K562 (cell line): ENCODE measurements around the gene SAP30BP. TPM values are rescaled to one million over a fixed set of nuclear protein-coding genes. Genes with fewer than 3 reads are reported as not detected.
A peak's percentile ranks its signal among the peaks of the same experiment; 100 is the strongest.

Source experiments
- CTBP1 ChIP-seq: fragments of 450-650 bp; IDR thresholded peaks from 2 replicates; pipeline ENCODE4 v1.6.1; 2016; ENCODE audit warnings: borderline replicate concordance
- ELF2 ChIP-seq: fragments of 250-450 bp; sonication (Bioruptor Pico); IDR thresholded peaks from 2 replicates; pipeline ENCODE4 v1.5.0; 2021; ENCODE audit warnings: mild to moderate bottlenecking
- KDM2B ChIP-seq: fragments of 250-450 bp; sonication (Bioruptor Pico); IDR thresholded peaks from 2 replicates; pipeline ENCODE4 v1.8.0; 2021; ENCODE audit warnings: mild to moderate bottlenecking, moderate library complexity
- MTA2 ChIP-seq: fragments of 450-650 bp; IDR thresholded peaks from 2 replicates; pipeline ENCODE4 v1.6.1; 2016; ENCODE audit warnings: low read depth
- MXI1 ChIP-seq: IDR thresholded peaks from 2 replicates; pipeline ENCODE4 v1.6.1; 2011; ENCODE audit warnings: low read depth, mild to moderate bottlenecking, improper control_type of control experiment, low read length
- ZNF79 ChIP-seq: fragments of 250-450 bp; sonication (Bioruptor Pico); IDR thresholded peaks from 2 replicates; pipeline ENCODE4 v1.4.0; 2020; ENCODE audit warnings: low read depth, mild to moderate bottlenecking, moderate library complexity
- ZNF830 ChIP-seq: fragments of 250-450 bp; sonication (Bioruptor Pico); IDR thresholded peaks from 2 replicates; pipeline ENCODE4 v1.5.0; 2021; ENCODE audit warnings: mild to moderate bottlenecking
- polyA plus RNA-seq, 8 experiments: library from polyadenylated mRNA; depleted of rRNA in 4 of 8; stranded (reverse) in 5 of 8; unstranded in 3 of 8; fragments of >200 nt; fragmentation: Nextera tagmentation in 2 of 8; fragmentation: Illumina TruSeq in 1 of 8; extraction: Ambion mirVana in 2 of 8; extraction: Trizol in 1 of 8; gene quantifications; 2 replicates each; pipeline versions ENCODE4 v1.2.1 to v1.2.3, GENCODE V29; 2011 to 2014; ENCODE audit warnings: inconsistent platforms in 1 of 8, missing spikeins in 1 of 8
- total RNA-seq, 7 experiments: library from RNA; depleted of rRNA in 6 of 7; stranded (reverse); fragments of >200 nt in 6 of 7; fragmentation: Illumina TruSeq in 2 of 7; extraction: Trizol in 2 of 7; gene quantifications; 2 replicates each; pipeline versions ENCODE4 v1.2.1 to v1.2.3, GENCODE V29; 2011 to 2021; ENCODE audit warnings: low replicate concordance in 1 of 7
- TF ChIP-seq, protein P1 (sequence below): fragments of 200-600 bp; sonication (generic); IDR thresholded peaks from one replicate; pipeline ENCODE4 v1.6.1; 2012; ENCODE audit warnings: mild to moderate bottlenecking, low read depth, low read length, inconsistent platforms
- TF ChIP-seq, protein P2 (sequence below): fragments of 200-800 bp; sonication (Bioruptor generic); IDR thresholded peaks from 2 replicates; pipeline ENCODE4 v1.6.1; 2017; ENCODE audit warnings: missing genetic modification characterization, missing compliant biosample characterization

The SAP30BP gene
- total and polyA plus RNA-seq, 9 of the 15 experiments (the other 6 are each of a cell fraction or from before 2014, with no cell fraction given): 45.3 to 154 (median 71.7) TPM

DNA sequence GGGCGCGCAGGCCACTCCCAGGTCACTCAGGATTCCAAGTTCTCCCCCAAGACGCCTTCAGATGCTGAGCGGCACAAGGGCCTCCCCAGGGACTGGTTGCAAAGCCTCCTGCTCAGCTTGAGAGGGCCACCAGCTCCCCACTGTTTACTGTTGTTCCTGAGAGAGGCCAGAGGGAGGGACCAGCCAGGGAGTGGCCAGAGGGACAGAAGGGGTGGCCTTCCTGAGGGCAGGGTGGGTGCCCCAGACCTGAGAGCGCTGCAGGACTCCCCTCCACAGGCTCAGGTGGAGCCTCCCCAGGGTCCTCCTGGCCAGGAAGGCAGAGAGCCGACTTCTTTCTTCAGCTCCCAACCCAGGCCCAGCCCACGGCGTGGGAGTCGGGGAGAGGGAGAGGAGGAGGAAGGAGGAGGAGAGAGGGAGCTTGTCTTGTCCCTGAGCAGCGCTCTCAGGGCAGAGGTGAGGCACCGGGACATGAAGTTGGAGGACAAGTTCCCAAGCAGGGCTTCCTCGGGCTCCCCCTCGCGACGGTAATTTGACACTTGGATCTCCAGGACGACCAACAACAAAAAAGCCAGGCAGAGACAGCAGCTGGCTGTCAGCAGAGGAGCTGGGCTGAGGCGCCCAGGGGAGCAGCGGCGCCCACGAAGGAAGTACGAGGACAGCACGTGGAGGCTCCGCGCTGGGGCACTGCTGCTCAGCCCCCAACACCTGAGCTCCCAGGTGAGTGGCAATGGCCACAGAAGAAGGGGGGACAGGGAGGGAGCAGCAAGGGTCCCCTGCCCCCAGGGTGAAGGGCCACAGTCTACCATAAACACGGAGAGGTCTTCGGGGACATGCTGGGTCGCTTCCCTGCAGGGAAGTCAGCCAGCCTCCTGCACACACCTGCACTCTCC, 33.4 kb upstream of the SAP30BP start (continued):
- TF ChIP-seq, protein P1, sequence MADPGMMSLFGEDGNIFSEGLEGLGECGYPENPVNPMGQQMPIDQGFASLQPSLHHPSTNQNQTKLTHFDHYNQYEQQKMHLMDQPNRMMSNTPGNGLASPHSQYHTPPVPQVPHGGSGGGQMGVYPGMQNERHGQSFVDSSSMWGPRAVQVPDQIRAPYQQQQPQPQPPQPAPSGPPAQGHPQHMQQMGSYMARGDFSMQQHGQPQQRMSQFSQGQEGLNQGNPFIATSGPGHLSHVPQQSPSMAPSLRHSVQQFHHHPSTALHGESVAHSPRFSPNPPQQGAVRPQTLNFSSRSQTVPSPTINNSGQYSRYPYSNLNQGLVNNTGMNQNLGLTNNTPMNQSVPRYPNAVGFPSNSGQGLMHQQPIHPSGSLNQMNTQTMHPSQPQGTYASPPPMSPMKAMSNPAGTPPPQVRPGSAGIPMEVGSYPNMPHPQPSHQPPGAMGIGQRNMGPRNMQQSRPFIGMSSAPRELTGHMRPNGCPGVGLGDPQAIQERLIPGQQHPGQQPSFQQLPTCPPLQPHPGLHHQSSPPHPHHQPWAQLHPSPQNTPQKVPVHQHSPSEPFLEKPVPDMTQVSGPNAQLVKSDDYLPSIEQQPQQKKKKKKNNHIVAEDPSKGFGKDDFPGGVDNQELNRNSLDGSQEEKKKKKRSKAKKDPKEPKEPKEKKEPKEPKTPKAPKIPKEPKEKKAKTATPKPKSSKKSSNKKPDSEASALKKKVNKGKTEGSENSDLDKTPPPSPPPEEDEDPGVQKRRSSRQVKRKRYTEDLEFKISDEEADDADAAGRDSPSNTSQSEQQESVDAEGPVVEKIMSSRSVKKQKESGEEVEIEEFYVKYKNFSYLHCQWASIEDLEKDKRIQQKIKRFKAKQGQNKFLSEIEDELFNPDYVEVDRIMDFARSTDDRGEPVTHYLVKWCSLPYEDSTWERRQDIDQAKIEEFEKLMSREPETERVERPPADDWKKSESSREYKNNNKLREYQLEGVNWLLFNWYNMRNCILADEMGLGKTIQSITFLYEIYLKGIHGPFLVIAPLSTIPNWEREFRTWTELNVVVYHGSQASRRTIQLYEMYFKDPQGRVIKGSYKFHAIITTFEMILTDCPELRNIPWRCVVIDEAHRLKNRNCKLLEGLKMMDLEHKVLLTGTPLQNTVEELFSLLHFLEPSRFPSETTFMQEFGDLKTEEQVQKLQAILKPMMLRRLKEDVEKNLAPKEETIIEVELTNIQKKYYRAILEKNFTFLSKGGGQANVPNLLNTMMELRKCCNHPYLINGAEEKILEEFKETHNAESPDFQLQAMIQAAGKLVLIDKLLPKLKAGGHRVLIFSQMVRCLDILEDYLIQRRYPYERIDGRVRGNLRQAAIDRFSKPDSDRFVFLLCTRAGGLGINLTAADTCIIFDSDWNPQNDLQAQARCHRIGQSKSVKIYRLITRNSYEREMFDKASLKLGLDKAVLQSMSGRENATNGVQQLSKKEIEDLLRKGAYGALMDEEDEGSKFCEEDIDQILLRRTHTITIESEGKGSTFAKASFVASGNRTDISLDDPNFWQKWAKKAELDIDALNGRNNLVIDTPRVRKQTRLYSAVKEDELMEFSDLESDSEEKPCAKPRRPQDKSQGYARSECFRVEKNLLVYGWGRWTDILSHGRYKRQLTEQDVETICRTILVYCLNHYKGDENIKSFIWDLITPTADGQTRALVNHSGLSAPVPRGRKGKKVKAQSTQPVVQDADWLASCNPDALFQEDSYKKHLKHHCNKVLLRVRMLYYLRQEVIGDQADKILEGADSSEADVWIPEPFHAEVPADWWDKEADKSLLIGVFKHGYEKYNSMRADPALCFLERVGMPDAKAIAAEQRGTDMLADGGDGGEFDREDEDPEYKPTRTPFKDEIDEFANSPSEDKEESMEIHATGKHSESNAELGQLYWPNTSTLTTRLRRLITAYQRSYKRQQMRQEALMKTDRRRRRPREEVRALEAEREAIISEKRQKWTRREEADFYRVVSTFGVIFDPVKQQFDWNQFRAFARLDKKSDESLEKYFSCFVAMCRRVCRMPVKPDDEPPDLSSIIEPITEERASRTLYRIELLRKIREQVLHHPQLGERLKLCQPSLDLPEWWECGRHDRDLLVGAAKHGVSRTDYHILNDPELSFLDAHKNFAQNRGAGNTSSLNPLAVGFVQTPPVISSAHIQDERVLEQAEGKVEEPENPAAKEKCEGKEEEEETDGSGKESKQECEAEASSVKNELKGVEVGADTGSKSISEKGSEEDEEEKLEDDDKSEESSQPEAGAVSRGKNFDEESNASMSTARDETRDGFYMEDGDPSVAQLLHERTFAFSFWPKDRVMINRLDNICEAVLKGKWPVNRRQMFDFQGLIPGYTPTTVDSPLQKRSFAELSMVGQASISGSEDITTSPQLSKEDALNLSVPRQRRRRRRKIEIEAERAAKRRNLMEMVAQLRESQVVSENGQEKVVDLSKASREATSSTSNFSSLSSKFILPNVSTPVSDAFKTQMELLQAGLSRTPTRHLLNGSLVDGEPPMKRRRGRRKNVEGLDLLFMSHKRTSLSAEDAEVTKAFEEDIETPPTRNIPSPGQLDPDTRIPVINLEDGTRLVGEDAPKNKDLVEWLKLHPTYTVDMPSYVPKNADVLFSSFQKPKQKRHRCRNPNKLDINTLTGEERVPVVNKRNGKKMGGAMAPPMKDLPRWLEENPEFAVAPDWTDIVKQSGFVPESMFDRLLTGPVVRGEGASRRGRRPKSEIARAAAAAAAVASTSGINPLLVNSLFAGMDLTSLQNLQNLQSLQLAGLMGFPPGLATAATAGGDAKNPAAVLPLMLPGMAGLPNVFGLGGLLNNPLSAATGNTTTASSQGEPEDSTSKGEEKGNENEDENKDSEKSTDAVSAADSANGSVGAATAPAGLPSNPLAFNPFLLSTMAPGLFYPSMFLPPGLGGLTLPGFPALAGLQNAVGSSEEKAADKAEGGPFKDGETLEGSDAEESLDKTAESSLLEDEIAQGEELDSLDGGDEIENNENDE: no peak
- TF ChIP-seq ZNF830 (CRISPR knock-in tag): no peak
- TF ChIP-seq CTBP1: peak; percentile 59; the same call in 1 of the 2 replicates
- TF ChIP-seq KDM2B: no peak
- no peak for TF ChIP-seq ELF2 (CRISPR knock-in tag)
- TF ChIP-seq MTA2: no peak
- TF ChIP-seq, protein P2, sequence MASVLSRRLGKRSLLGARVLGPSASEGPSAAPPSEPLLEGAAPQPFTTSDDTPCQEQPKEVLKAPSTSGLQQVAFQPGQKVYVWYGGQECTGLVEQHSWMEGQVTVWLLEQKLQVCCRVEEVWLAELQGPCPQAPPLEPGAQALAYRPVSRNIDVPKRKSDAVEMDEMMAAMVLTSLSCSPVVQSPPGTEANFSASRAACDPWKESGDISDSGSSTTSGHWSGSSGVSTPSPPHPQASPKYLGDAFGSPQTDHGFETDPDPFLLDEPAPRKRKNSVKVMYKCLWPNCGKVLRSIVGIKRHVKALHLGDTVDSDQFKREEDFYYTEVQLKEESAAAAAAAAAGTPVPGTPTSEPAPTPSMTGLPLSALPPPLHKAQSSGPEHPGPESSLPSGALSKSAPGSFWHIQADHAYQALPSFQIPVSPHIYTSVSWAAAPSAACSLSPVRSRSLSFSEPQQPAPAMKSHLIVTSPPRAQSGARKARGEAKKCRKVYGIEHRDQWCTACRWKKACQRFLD: no peak
- peak; percentile 68; the same call in 1 of the 2 replicates for TF ChIP-seq MXI1
- no peak for TF ChIP-seq ZNF79 (CRISPR knock-in tag)
